Measurements from ENCODE around the gene SHD. TPM values are rescaled to one million over a fixed set of nuclear protein-coding genes. Genes with fewer than 3 reads are reported as not detected.
"Not testable (repeated sequence)": the region's sequence is repeated elsewhere in the genome, so short reads cannot be mapped to it uniquely, and the experiment has no call there.

Gene SHD
- not detected for total RNA-seq
- not detected for polyA plus RNA-seq

GRCh38 chr19:4278419-4279266, at the start of gene SHD:
TSS of gene SHD (plus strand) at chr19:4279266. CDS start at chr19:4280064, 798 bp downstream.
- Histone ChIP-seq H3K4me1 (ENCODE audit: insufficient read depth, low read length) (no peaks in the 10 kb centered on the region), H3K9me3 (ENCODE audit: low read length) (no peaks in the 10 kb centered on the region), H3K27me3 (ENCODE audit: insufficient read depth, low read length, poor library complexity, severe bottlenecking) (peaks cover 7% of the 10 kb centered on the region), H3K4me3 (ENCODE audit: low read length) (no peak within 1 kb of the TSS), H3K36me3 (ENCODE audit: insufficient read depth, low read length) (no peaks in the 10 kb centered on the region), H3K27ac (ENCODE audit: low read depth, low read length) (no peak within 1 kb of the TSS)
- H3K4me3 Mint-ChIP-seq: peak within 1 kb of the TSS in 6 of 7 donors; percentile 14 to 77 (median 27)
- peaks cover 0 to under 1% (median 0%) of the 10 kb centered on the region in 3 donors for H3K36me3 Mint-ChIP-seq
- peak within 1 kb of the TSS in 2 of 8 donors; percentile 21 to 31 for H3K27ac Mint-ChIP-seq
- H3K4me1 Mint-ChIP-seq: peaks cover 0 to 6% (median 2%) of the 10 kb centered on the region in 3 donors
- POLR2A ChIA-PET: no interaction called here
- CTCF ChIA-PET: interaction anchor here (1.3 to 1.4 kb wide), 2 partner anchors 10 to 74 kb away, joined by 3 to 5 read pairs; no protein-coding TSS in a partner anchor
- no peaks in the 10 kb centered on the region for H3K9me3 Mint-ChIP-seq
- H3K27me3 Mint-ChIP-seq: peaks cover 18 to 19% of the 10 kb centered on the region in 2 donors
- no peak for DNase-seq

DNA sequence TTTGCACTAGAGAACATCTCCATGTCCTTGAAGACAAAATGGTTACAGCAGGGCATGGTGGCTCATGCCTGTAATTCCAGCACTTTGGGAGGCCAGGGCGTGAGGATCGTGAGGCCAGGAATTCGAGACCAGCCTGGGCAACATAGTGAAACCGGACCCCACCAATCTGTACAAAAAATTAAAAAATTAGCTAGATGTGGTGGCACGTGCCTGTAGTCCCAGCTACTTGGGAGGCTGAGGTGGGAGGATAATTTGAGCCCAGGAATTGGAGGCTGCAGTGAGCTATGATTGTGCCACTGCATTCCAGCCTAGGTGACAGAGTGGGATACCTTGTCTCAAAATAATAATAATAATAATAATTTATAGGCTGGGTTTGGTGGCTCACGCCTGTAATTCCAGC, 48.8 kb upstream of the SHD start:
- H3K27ac ChIP-seq (ENCODE audit: low read depth, low read length); H3K9me3 Mint-ChIP-seq; DNase-seq; H3K36me3 ChIP-seq (ENCODE audit: insufficient read depth, low read length); H3K4me1 ChIP-seq (ENCODE audit: insufficient read depth, low read length); CTCF ChIA-PET; H3K4me1 Mint-ChIP-seq; H3K4me3 ChIP-seq (ENCODE audit: low read length); H3K4me3 Mint-ChIP-seq; H3K9me3 ChIP-seq (ENCODE audit: low read length); H3K36me3 Mint-ChIP-seq; H3K27ac Mint-ChIP-seq: not testable (repeated sequence)
- H3K27me3 ChIP-seq (ENCODE audit: insufficient read depth, low read length, poor library complexity, severe bottlenecking): peaks cover 17% of the 10 kb centered on the region
- POLR2A ChIA-PET: interaction anchor here (0.6 kb wide), 1 partner anchor 37 kb away, joined by 7 read pairs; no protein-coding TSS in a partner anchor
- peaks cover 19 to 20% of the 10 kb centered on the region in 2 donors for H3K27me3 Mint-ChIP-seq

DNA sequence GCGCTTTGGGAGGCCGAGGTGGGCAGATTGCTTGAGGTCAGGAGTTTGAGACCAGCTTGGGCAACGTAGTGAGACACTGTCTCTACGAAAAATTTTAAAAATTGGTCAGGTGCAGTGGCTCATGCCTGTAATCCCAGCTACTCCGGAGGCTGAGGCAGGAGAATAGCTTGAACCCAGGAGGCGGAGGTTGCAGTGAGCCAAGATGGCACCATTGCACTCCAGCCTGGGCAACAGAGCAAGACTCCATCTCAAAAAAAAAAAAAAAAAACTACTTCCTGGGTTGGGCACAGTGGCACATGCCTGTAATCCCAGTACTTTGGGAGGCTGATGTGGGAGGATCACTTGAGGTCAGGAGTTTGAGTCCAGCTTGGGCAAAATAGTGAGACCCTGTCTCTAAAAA, 47.5 kb upstream of the SHD start:
- peaks cover 17 to 19% of the 10 kb centered on the region in 2 donors for H3K27me3 Mint-ChIP-seq
- CTCF ChIA-PET: interaction anchor here (1.5 kb wide), 1 partner anchor 121 kb away, joined by 4 read pairs; no protein-coding TSS in a partner anchor
- POLR2A ChIA-PET; H3K36me3 ChIP-seq (ENCODE audit: insufficient read depth, low read length); H3K4me1 Mint-ChIP-seq; H3K27ac Mint-ChIP-seq; H3K27ac ChIP-seq (ENCODE audit: low read depth, low read length); H3K36me3 Mint-ChIP-seq; H3K4me3 ChIP-seq (ENCODE audit: low read length); H3K4me3 Mint-ChIP-seq; H3K9me3 ChIP-seq (ENCODE audit: low read length); H3K4me1 ChIP-seq (ENCODE audit: insufficient read depth, low read length); DNase-seq; H3K9me3 Mint-ChIP-seq: not testable (repeated sequence)
- H3K27me3 ChIP-seq (ENCODE audit: insufficient read depth, low read length, poor library complexity, severe bottlenecking): peaks cover 17% of the 10 kb centered on the region

- peaks cover 16 to 19% of the 10 kb centered on the region in 2 donors for H3K27me3 Mint-ChIP-seq
- H3K9me3 ChIP-seq (ENCODE audit: low read length); H3K9me3 Mint-ChIP-seq; H3K36me3 Mint-ChIP-seq; H3K27ac ChIP-seq (ENCODE audit: low read depth, low read length); H3K4me1 Mint-ChIP-seq; DNase-seq; H3K4me3 Mint-ChIP-seq; H3K36me3 ChIP-seq (ENCODE audit: insufficient read depth, low read length); H3K4me1 ChIP-seq (ENCODE audit: insufficient read depth, low read length); H3K27ac Mint-ChIP-seq; H3K4me3 ChIP-seq (ENCODE audit: low read length): not testable (repeated sequence)
- ChIA-PET CTCF (interaction anchor here (1.0 to 1.5 kb wide), 2 partner anchors 36 to 121 kb away, joined by 3 to 4 read pairs; no protein-coding TSS in a partner anchor), POLR2A (interaction anchor here (0.6 kb wide), 2 partner anchors 12 to 106 kb away, joined by 4 read pairs; no protein-coding TSS in a partner anchor)
- peaks cover 17% of the 10 kb centered on the region for H3K27me3 ChIP-seq (ENCODE audit: insufficient read depth, low read length, poor library complexity, severe bottlenecking)
These were observed 46.9 kb upstream of the SHD start for GRCh38 chr19:4232139-4232538.

GRCh38 chr19:4232614-4233281, 46.3 kb upstream of the SHD start:
- H3K36me3 Mint-ChIP-seq: no peaks in the 10 kb centered on the region
- H3K27me3 ChIP-seq (ENCODE audit: insufficient read depth, low read length, poor library complexity, severe bottlenecking): peaks cover 17% of the 10 kb centered on the region
- no peaks in the 10 kb centered on the region for H3K9me3 Mint-ChIP-seq
- H3K27ac ChIP-seq (ENCODE audit: low read depth, low read length): no peak overlapping the region
- H3K4me3 Mint-ChIP-seq: no peak overlapping the region
- H3K4me3 ChIP-seq (ENCODE audit: low read length): no peak overlapping the region
- no peaks in the 10 kb centered on the region for H3K4me1 Mint-ChIP-seq
- DNase-seq: no peak
- H3K27me3 Mint-ChIP-seq: peaks cover 16 to 19% of the 10 kb centered on the region in 2 donors
- H3K9me3 ChIP-seq (ENCODE audit: low read length): no peaks in the 10 kb centered on the region
- H3K27ac Mint-ChIP-seq: no peak overlapping the region
- no peaks in the 10 kb centered on the region for H3K36me3 ChIP-seq (ENCODE audit: insufficient read depth, low read length)
- H3K4me1 ChIP-seq (ENCODE audit: insufficient read depth, low read length): no peaks in the 10 kb centered on the region
- CTCF ChIA-PET: interaction anchor here (1.0 kb wide), 1 partner anchor 35 kb away, joined by 3 read pairs; no protein-coding TSS in a partner anchor
- POLR2A ChIA-PET: interaction anchor here (0.6 kb wide), 3 partner anchors 11 to 105 kb away, joined by 4 read pairs; partner anchors contain the start of gene TMIGD2

GRCh38 chr19:4233282-4233853, 45.7 kb upstream of the SHD start:
- H3K27me3 Mint-ChIP-seq: peaks cover 16 to 19% of the 10 kb centered on the region in 2 donors
- Histone ChIP-seq H3K4me1 (ENCODE audit: insufficient read depth, low read length) (no peaks in the 10 kb centered on the region), H3K9me3 (ENCODE audit: low read length) (no peaks in the 10 kb centered on the region), H3K4me3 (ENCODE audit: low read length) (no peak overlapping the region), H3K36me3 (ENCODE audit: insufficient read depth, low read length) (no peaks in the 10 kb centered on the region), H3K27me3 (ENCODE audit: insufficient read depth, low read length, poor library complexity, severe bottlenecking) (peaks cover 12% of the 10 kb centered on the region), H3K27ac (ENCODE audit: low read depth, low read length) (no peak overlapping the region)
- H3K4me1 Mint-ChIP-seq: no peaks in the 10 kb centered on the region
- ChIA-PET CTCF (interaction anchor here (0.6 to 1.0 kb wide), 2 partner anchors 35 to 1033 kb away, joined by 3 read pairs; no protein-coding TSS in a partner anchor), POLR2A (interaction anchor here (0.6 kb wide), 1 partner anchor 69 kb away, joined by 4 read pairs; the partner anchor contains the start of gene TMIGD2)
- DNase-seq: peak; percentile 28 to 69 (median 45)
- H3K4me3 Mint-ChIP-seq: no peak overlapping the region
- no peaks in the 10 kb centered on the region for H3K36me3 Mint-ChIP-seq
- peak overlapping the region in 1 of 8 donors; percentile 42 for H3K27ac Mint-ChIP-seq
- no peaks in the 10 kb centered on the region for H3K9me3 Mint-ChIP-seq

DNA sequence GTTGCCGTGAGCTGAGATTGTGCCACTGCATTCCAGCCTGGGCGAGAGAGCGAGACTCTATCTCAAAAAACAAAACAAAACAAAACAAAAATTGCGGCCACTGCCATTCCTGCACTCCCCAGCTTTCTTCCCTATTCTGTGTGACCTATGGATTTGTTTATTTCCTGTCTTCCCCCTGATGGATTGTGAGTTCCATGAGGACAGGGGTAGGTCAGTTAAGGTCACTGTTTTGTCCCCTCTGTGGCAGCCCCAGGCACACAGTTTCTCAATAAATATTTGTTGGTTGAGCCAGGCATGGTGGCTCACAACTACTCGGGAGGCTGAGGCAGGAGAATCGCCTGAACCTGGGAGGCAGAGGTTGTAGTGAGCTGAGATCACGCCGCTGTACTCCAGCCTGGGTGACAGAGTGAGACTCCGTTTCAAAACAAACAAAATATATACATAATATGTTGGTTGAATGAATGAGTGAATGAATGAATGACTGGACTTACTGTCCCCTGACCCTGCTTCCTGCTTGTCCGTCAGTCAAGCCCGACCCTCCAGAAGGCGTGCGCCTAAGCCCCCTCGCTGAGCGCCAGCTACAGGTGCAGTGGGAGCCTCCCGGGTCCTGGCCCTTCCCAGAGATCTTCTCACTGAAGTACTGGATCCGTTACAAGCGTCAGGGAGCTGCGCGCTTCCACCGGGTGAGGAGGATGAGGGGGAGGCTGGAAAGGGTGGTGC, 44.8 kb upstream of the SHD start:
- ChIA-PET POLR2A (no interaction called here), CTCF (interaction anchor here (0.6 to 1.0 kb wide), 2 partner anchors 118 to 1034 kb away, joined by 3 read pairs; no protein-coding TSS in a partner anchor)
- Mint-ChIP-seq H3K27me3 (peaks cover 16 to 18% of the 10 kb centered on the region in 2 donors), H3K4me3 (no peak overlapping the region), H3K4me1 (no peaks in the 10 kb centered on the region), H3K9me3 (no peaks in the 10 kb centered on the region), H3K27ac (peak overlapping the region in 1 of 8 donors; percentile 88), H3K36me3 (no peaks in the 10 kb centered on the region)
- H3K27me3 ChIP-seq (ENCODE audit: insufficient read depth, low read length, poor library complexity, severe bottlenecking): peaks cover 3% of the 10 kb centered on the region
- no peaks in the 10 kb centered on the region for H3K9me3 ChIP-seq (ENCODE audit: low read length)
- no peaks in the 10 kb centered on the region for H3K4me1 ChIP-seq (ENCODE audit: insufficient read depth, low read length)
- H3K4me3 ChIP-seq (ENCODE audit: low read length): no peak overlapping the region
- H3K36me3 ChIP-seq (ENCODE audit: insufficient read depth, low read length): no peaks in the 10 kb centered on the region
- no peak for DNase-seq
- no peak overlapping the region for H3K27ac ChIP-seq (ENCODE audit: low read depth, low read length)
